GM23248 (cell line): Measurements from ENCODE around the gene CMKLR1. TPM values are rescaled to one million over a fixed set of nuclear protein-coding genes. Genes with fewer than 3 reads are reported as not detected.

Experiments used
- DNase-seq: peaks from one replicate; pipeline ENCODE4 v3.0.0-alpha.2; 2015
- H2AFZ ChIP-seq: fragments of 200-600 bp; sonication (generic); 2 replicates; pipeline ENCODE4 v1.6.1; 2016; ENCODE audit warnings: antibody characterized with exemption
- H3F3A ChIP-seq: fragments of 200-600 bp; sonication (generic); 2 replicates; pipeline ENCODE4 v1.6.1; 2016; ENCODE audit warnings: mild to moderate bottlenecking, antibody characterized with exemption, mixed run types; ENCODE audit not compliant: insufficient read depth
- H3K27ac ChIP-seq: fragments of 200-600 bp; sonication (generic); 2 replicates; pipeline ENCODE4 v1.5.1; 2016; ENCODE audit warnings: mild to moderate bottlenecking
- H3K27me3 ChIP-seq: fragments of 200-600 bp; sonication (generic); replicated peaks from 2 replicates; pipeline ENCODE4 v1.6.1; 2016; ENCODE audit warnings: mild to moderate bottlenecking; ENCODE audit not compliant: insufficient read depth
- H3K36me3 ChIP-seq: fragments of 200-600 bp; sonication (generic); 2 replicates; pipeline ENCODE4 v1.6.1; 2016; ENCODE audit warnings: low read depth, mild to moderate bottlenecking
- H3K4me1 ChIP-seq: fragments of 200-600 bp; sonication (generic); 2 replicates; pipeline ENCODE4 v1.6.1; 2016; ENCODE audit warnings: mild to moderate bottlenecking; ENCODE audit not compliant: insufficient read depth
- H3K4me2 ChIP-seq: fragments of 200-600 bp; sonication (generic); one replicate; pipeline ENCODE4 v1.6.1; 2016; ENCODE audit warnings: mild to moderate bottlenecking; ENCODE audit not compliant: unreplicated experiment
- H3K4me3 ChIP-seq: fragments of 200-600 bp; sonication (generic); 2 replicates; pipeline ENCODE4 v1.5.1; 2016; ENCODE audit warnings: mild to moderate bottlenecking
- H3K79me2 ChIP-seq: fragments of 200-600 bp; sonication (generic); 2 replicates; pipeline ENCODE4 v1.6.1; 2016; ENCODE audit warnings: mild to moderate bottlenecking; ENCODE audit not compliant: insufficient read depth
- H3K9ac ChIP-seq: fragments of 200-600 bp; sonication (generic); 2 replicates; pipeline ENCODE4 v1.6.1; 2016; ENCODE audit warnings: mild to moderate bottlenecking
- H3K9me2 ChIP-seq: fragments of 200-600 bp; sonication (generic); 2 replicates; pipeline ENCODE4 v1.6.1; 2016; ENCODE audit warnings: mixed run types, mild to moderate bottlenecking, moderate library complexity; ENCODE audit not compliant: insufficient read depth
- H3K9me3 ChIP-seq: fragments of 200-600 bp; sonication (generic); one replicate; pipeline ENCODE4 v1.6.1; 2017; ENCODE audit warnings: low read depth
- H4K20me1 ChIP-seq: fragments of 200-600 bp; sonication (generic); 2 replicates; pipeline ENCODE4 v1.6.0; 2016; ENCODE audit not compliant: insufficient read depth
- EZH2 ChIP-seq: fragments of 200-600 bp; sonication (generic); IDR thresholded peaks from 2 replicates; pipeline ENCODE4 v1.6.1; 2018; ENCODE audit warnings: antibody characterized with exemption, mild to moderate bottlenecking; ENCODE audit not compliant: insufficient read depth, poor library complexity, severe bottlenecking
- EZH2phosphoT487 ChIP-seq: fragments of 200-600 bp; sonication (generic); IDR thresholded peaks from 2 replicates; pipeline ENCODE4 v1.6.1; 2018; ENCODE audit warnings: antibody characterized with exemption, moderate library complexity, mild to moderate bottlenecking, low read depth; ENCODE audit not compliant: insufficient read depth
- WGBS, 2 experiments: methylation state at CpG; one replicate each; pipeline ENCODE4 v1.1.6; 2015 to 2017; ENCODE audit warnings: low lambda C conversion rate in 2 of 2, low coverage in 1 of 2; ENCODE audit errors: missing lambda C conversion rate in 2 of 2; 5-methylcytosine and 5-hydroxymethylcytosine counted together
- in situ Hi-C: fragments of 300-500 bp; cut with MboI; formaldehyde crosslinking; loops from 2 replicates; pipeline ENCODE4 v1.15.0; 2020
- polyA plus RNA-seq: library from polyadenylated mRNA; unstranded; fragments of >200 nt; fragmentation: Nextera tagmentation; extraction: Ambion mirVana; gene quantifications from 2 replicates; pipeline ENCODE4 v1.2.1, GENCODE V29; 2016
- total RNA-seq: library from RNA; depleted of rRNA; stranded (reverse); fragments of >200 nt; shearing (Covaris generic); gene quantifications from 2 replicates; pipeline ENCODE4 v1.2.3, GENCODE V29; 2014

CMKLR1 gene
- total and polyA plus RNA-seq, 2 experiments from 2014 or later: 1.9 to 2.9 TPM

DNA sequence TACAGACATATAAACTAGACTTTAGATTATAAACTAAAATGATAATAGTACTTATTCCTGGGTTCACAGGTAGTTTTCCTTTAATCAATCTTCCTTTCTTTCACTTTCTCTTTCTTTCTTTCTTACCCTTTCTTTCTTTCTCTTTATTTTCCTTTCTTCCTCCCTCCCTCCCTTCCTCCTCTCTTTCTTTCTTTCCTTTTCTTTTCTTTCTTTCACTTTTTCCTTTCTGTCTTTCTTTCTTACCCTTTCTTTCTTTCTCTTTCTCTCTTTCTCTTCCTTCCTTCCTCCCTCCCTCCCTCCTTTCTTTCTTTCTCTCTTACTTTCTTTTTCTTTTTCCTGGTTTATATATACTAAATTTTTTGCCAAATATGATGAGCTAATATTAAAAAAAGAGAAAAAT, 61.5 kb downstream of the CMKLR1 start:
- Histone ChIP-seq H3K4me3 (no peak overlapping the region), H3K9ac (no peak overlapping the region), H3K4me2 (no peak overlapping the region), H3F3A (no peaks in the 10 kb centered on the region), H3K4me1 (no peaks in the 10 kb centered on the region), H3K9me3 (no peaks in the 10 kb centered on the region), H4K20me1 (no peaks in the 10 kb centered on the region), H3K36me3 (no peaks in the 10 kb centered on the region), H3K9me2 (no peaks in the 10 kb centered on the region), H3K79me2 (no peaks in the 10 kb centered on the region), H3K27me3 (peaks cover 22% of the 10 kb centered on the region), H2AFZ (no peak overlapping the region), H3K27ac (no peak overlapping the region)
- DNase-seq: no peak
- in situ Hi-C loops: no loop called here
- TF ChIP-seq EZH2: no peak
- TF ChIP-seq EZH2phosphoT487: no peak

DNA sequence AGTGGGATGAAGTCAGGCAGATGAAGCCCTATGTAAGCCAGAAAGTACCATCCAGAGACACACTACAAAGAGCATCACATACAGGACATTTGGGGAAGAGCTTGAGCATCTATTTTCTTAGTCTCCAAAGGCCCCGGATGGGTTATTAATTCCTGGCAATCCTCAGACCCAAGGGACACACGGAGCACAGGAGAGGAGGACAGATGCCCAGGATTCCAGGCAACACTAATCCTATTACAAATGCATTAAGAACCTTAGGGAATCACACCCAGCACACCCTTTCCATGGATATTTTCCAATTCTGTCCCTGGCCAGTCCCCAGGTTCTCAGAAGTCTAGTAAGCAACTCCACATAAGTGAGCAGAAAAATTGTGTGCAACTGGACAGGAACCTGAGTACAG, 65.9 kb downstream of the CMKLR1 start:
- no peaks in the 10 kb centered on the region for H4K20me1 ChIP-seq
- H3K4me1 ChIP-seq: no peaks in the 10 kb centered on the region
- H2AFZ ChIP-seq: no peak overlapping the region
- H3K79me2 ChIP-seq: no peaks in the 10 kb centered on the region
- H3K9me3 ChIP-seq: no peaks in the 10 kb centered on the region
- H3K9me2 ChIP-seq: no peaks in the 10 kb centered on the region
- 0 to 12% methylated on average over 2 of the region's 2 CpGs for WGBS, 2 experiments
- H3K27me3 ChIP-seq: no peaks in the 10 kb centered on the region; the same call in 1 of the 2 replicates
- H3K9ac ChIP-seq: no peak overlapping the region
- no peak for TF ChIP-seq EZH2phosphoT487
- no peak for TF ChIP-seq EZH2
- no peaks in the 10 kb centered on the region for H3F3A ChIP-seq
- in situ Hi-C loops: no loop called here
- DNase-seq: no peak
- no peak overlapping the region for H3K27ac ChIP-seq
- no peaks in the 10 kb centered on the region for H3K36me3 ChIP-seq
- H3K4me2 ChIP-seq: no peak overlapping the region
- H3K4me3 ChIP-seq: no peak overlapping the region

DNA sequence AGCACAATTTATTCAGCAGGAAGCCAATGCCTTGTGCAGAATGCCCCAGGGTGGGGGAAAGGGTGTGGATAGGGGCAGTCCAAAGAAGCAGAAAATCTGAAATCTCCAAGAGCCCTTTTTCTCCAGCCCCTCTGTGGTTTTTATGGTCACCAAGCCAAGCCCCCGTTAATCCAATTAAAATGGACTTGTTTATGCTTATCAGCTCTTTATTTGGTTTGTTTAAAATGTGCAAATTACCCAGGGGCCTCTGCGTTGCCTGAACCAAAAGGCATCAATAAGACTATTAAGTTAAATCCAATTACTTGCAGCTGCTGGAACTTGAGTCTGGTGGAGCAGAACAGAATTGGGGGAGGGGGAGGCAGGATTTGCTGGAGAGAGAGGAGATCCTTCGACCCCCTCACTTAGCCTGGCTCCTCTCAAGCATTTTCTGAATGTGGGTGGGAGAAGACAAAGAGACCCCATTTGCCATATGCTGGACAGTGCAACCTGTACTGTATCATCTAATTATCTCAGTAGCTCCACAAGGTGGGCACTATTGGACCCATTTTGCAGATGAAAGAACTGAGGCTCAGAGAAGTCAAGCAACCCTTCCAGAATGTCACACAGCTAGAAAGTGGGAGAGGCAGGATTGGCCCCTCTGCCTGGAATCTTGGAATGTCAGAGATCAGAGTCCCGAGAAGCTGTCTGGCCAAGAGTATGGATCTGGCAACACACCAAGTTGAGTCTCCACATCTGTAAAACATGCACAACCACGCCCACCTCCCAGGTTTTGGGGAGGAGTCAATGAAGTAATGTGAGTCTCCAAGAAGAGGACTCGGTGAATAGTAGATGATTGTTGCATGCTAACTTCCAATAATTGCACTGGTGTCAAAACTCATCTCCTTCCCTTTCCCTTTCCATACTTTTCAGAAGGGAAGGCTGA, 66.9 kb downstream of the CMKLR1 start:
- Histone ChIP-seq H3K36me3 (no peaks in the 10 kb centered on the region), H3K79me2 (no peaks in the 10 kb centered on the region), H3K4me2 (no peak overlapping the region), H2AFZ (no peak overlapping the region), H3K4me3 (no peak overlapping the region), H3K9ac (no peak overlapping the region), H3K27ac (no peak overlapping the region), H3K4me1 (no peaks in the 10 kb centered on the region), H3K9me2 (no peaks in the 10 kb centered on the region), H4K20me1 (no peaks in the 10 kb centered on the region), H3K9me3 (no peaks in the 10 kb centered on the region), H3K27me3 (no peaks in the 10 kb centered on the region), H3F3A (no peaks in the 10 kb centered on the region)
- 1 to 3% methylated on average over 6 of the region's 6 CpGs for WGBS, 2 experiments
- TF ChIP-seq EZH2phosphoT487: no peak
- no peak for TF ChIP-seq EZH2
- in situ Hi-C loops: no loop called here
- no peak for DNase-seq

DNA sequence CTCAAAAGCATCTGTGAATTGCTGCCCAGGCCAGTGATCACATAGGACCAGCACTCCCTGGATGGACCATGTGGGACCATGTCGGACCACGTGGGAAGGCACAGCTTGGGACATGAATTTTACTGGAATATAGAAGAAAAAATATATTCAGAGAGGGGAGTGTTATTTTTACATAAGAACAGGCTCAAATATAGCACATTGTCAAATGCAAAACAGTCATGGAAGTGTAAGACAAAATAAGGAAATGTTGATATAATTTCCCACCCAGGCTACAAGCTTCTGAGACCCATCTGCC, 68.3 kb downstream of the CMKLR1 start:
- no peak overlapping the region for H2AFZ ChIP-seq
- H3F3A ChIP-seq: no peaks in the 10 kb centered on the region
- no peaks in the 10 kb centered on the region for H3K27me3 ChIP-seq
- no peak overlapping the region for H3K27ac ChIP-seq
- no peaks in the 10 kb centered on the region for H3K9me2 ChIP-seq
- H3K4me3 ChIP-seq: no peak overlapping the region
- no peaks in the 10 kb centered on the region for H3K9me3 ChIP-seq
- in situ Hi-C loops: no loop called here
- no peaks in the 10 kb centered on the region for H3K79me2 ChIP-seq
- TF ChIP-seq EZH2phosphoT487 (no peak), EZH2 (no peak)
- no peaks in the 10 kb centered on the region for H3K36me3 ChIP-seq
- no peak overlapping the region for H3K4me2 ChIP-seq
- no peak for DNase-seq
- no peaks in the 10 kb centered on the region for H3K4me1 ChIP-seq
- WGBS, 2 experiments: 19 to 24% methylated on average over 2 of the region's 2 CpGs
- H3K9ac ChIP-seq: no peak overlapping the region
- H4K20me1 ChIP-seq: no peaks in the 10 kb centered on the region
